H9 (cell line): ENCODE measurements around the gene DPAGT1. TPM values are rescaled to one million over a fixed set of nuclear protein-coding genes. Genes with fewer than 3 reads are reported as not detected.

Source experiments
- DNase-seq: peaks from one replicate; pipeline ENCODE4 v3.0.0-alpha.2; 2017
- H2AFZ ChIP-seq: one replicate; pipeline ENCODE4 v1.6.1; 2013; ENCODE audit warnings: mild to moderate bottlenecking, low read length, control low read depth, moderate library complexity
- H2AK5ac ChIP-seq: 2 replicates; pipeline ENCODE4 v1.6.1; 2013; ENCODE audit warnings: low read length, control low read depth, mixed read lengths; ENCODE audit not compliant: insufficient read length
- H2BK120ac ChIP-seq: one replicate; pipeline ENCODE4 v1.6.1; 2013; ENCODE audit warnings: low read depth, mild to moderate bottlenecking, low read length, control low read depth, inconsistent platforms; ENCODE audit not compliant: poor library complexity, severe bottlenecking
- H2BK12ac ChIP-seq: 2 replicates; pipeline ENCODE4 v1.6.1; 2013; ENCODE audit warnings: low read length, control low read depth, mixed read lengths, low read depth; ENCODE audit not compliant: insufficient read length
- H2BK15ac ChIP-seq: 2 replicates; pipeline ENCODE4 v1.6.1; 2013; ENCODE audit warnings: low read depth, low read length, control low read depth
- H2BK20ac ChIP-seq: one replicate; pipeline ENCODE4 v1.6.1; 2013; ENCODE audit warnings: low read depth, mild to moderate bottlenecking, low read length, control low read depth, inconsistent platforms; ENCODE audit not compliant: poor library complexity, severe bottlenecking
- H2BK5ac ChIP-seq: 2 replicates; pipeline ENCODE4 v1.6.1; 2013; ENCODE audit warnings: low read length, control low read depth, mixed read lengths; ENCODE audit not compliant: insufficient read length
- H3K14ac ChIP-seq: 2 replicates; pipeline ENCODE4 v1.6.1; 2013; ENCODE audit warnings: low read length, control low read depth; ENCODE audit not compliant: insufficient read depth
- H3K18ac ChIP-seq: 2 replicates; pipeline ENCODE4 v1.6.1; 2013; ENCODE audit warnings: low read depth, mild to moderate bottlenecking, mixed read lengths, low read length, control low read depth; ENCODE audit not compliant: insufficient read length
- H3K23ac ChIP-seq: 2 replicates; pipeline ENCODE4 v1.6.1; 2013; ENCODE audit warnings: low read length, control low read depth, mixed read lengths, low read depth; ENCODE audit not compliant: insufficient read length
- H3K23me2 ChIP-seq: 2 replicates; pipeline ENCODE4 v1.6.1; 2013; ENCODE audit warnings: low read depth, mild to moderate bottlenecking, mixed read lengths, low read length, control low read depth; ENCODE audit not compliant: insufficient read length, poor library complexity, severe bottlenecking
- H3K27ac ChIP-seq: 2 replicates; pipeline ENCODE4 v1.5.1; 2013; ENCODE audit warnings: low read length, control low read depth, mixed read lengths, low read depth; ENCODE audit not compliant: insufficient read length
- H3K27me3 ChIP-seq: 2 replicates; pipeline ENCODE4 v1.6.1; 2013; ENCODE audit warnings: low read length, control low read depth, inconsistent platforms; ENCODE audit not compliant: insufficient read depth
- H3K4ac ChIP-seq: 2 replicates; pipeline ENCODE4 v1.6.1; 2013; ENCODE audit warnings: low read depth, mild to moderate bottlenecking, control low read depth, inconsistent platforms, low read length, moderate library complexity
- H3K4me1 ChIP-seq: 2 replicates; pipeline ENCODE4 v1.6.1; 2013; ENCODE audit warnings: low read length, control low read depth, inconsistent platforms; ENCODE audit not compliant: insufficient read depth
- H3K4me2 ChIP-seq: 2 replicates; pipeline ENCODE4 v1.6.1; 2013; ENCODE audit warnings: low read length, control low read depth, mixed read lengths; ENCODE audit not compliant: insufficient read length, insufficient read depth
- H3K56ac ChIP-seq: 2 replicates; pipeline ENCODE4 v1.6.1; 2013; ENCODE audit warnings: low read depth, mild to moderate bottlenecking, mixed read lengths, low read length, control low read depth; ENCODE audit not compliant: insufficient read length
- H3K79me1 ChIP-seq: 2 replicates; pipeline ENCODE4 v1.6.1; 2013; ENCODE audit warnings: low read depth, mild to moderate bottlenecking, moderate library complexity, low read length, control low read depth, inconsistent platforms; ENCODE audit not compliant: insufficient read depth, poor library complexity, severe bottlenecking
- H3K79me2 ChIP-seq: 2 replicates; pipeline ENCODE4 v1.6.1; 2013; ENCODE audit warnings: low read length, control low read depth, inconsistent platforms; ENCODE audit not compliant: insufficient read depth
- H3K9ac ChIP-seq: 2 replicates; pipeline ENCODE4 v1.6.1; 2013; ENCODE audit warnings: low read length, control low read depth, mixed read lengths; ENCODE audit not compliant: insufficient read length; ENCODE audit errors: extremely low read depth
- H3K9me3 ChIP-seq: one replicate; pipeline ENCODE4 v1.6.1; 2013; ENCODE audit warnings: low read depth, low read length, inconsistent platforms; ENCODE audit not compliant: control insufficient read depth
- H3T11ph ChIP-seq: one replicate; pipeline ENCODE4 v1.6.1; 2013; ENCODE audit warnings: mild to moderate bottlenecking, low read length, control low read depth, inconsistent platforms
- H4K20me1 ChIP-seq: one replicate; pipeline ENCODE4 v1.6.1; 2013; ENCODE audit not compliant: control insufficient read depth, insufficient read length, insufficient read depth
- H4K5ac ChIP-seq: 2 replicates; pipeline ENCODE4 v1.6.1; 2013; ENCODE audit warnings: low read depth, mild to moderate bottlenecking, mixed read lengths, low read length, control low read depth; ENCODE audit not compliant: insufficient read length
- H4K8ac ChIP-seq: replicated peaks from 2 replicates; pipeline ENCODE4 v1.6.1; 2013; ENCODE audit warnings: low read length, control low read depth, mixed read lengths, low read depth; ENCODE audit not compliant: insufficient read length
- H4K91ac ChIP-seq: 2 replicates; pipeline ENCODE4 v1.6.1; 2013; ENCODE audit warnings: low read depth, mild to moderate bottlenecking, moderate library complexity, mixed read lengths, low read length, control low read depth; ENCODE audit not compliant: insufficient read length
- H3K27ac Mint-ChIP-seq, 3 experiments: 2 replicates in 2 of 3; 3 replicates in 1 of 3; pipeline ENCODE4 v1.8.0; 2020 to 2021; ENCODE audit warnings: mixed read lengths in 3 of 3, mild to moderate bottlenecking in 1 of 3, moderate library complexity in 1 of 3
- H3K27me3 Mint-ChIP-seq: 2 replicates; pipeline ENCODE4 v1.8.0; 2021; ENCODE audit warnings: low read depth, mild to moderate bottlenecking, moderate library complexity, mixed read lengths
- H3K36me3 Mint-ChIP-seq, 3 experiments: 2 replicates in 2 of 3; 3 replicates in 1 of 3; pipeline ENCODE4 v1.8.0; 2020 to 2021; ENCODE audit warnings: low read depth in 3 of 3, mixed read lengths in 3 of 3; ENCODE audit not compliant: insufficient read depth in 1 of 3
- H3K4me1 Mint-ChIP-seq, 2 experiments: 2 replicates each; pipeline ENCODE4 v1.8.0; 2020; ENCODE audit warnings: mixed read lengths in 2 of 2
- H3K4me3 Mint-ChIP-seq, 2 experiments: 2 replicates in 1 of 2; 3 replicates in 1 of 2; pipeline ENCODE4 v1.8.0; 2020 to 2021; ENCODE audit warnings: mild to moderate bottlenecking in 2 of 2, mixed read lengths in 2 of 2, moderate library complexity in 1 of 2
- H3K9me3 Mint-ChIP-seq, 2 experiments: 2 replicates in 1 of 2; 3 replicates in 1 of 2; pipeline ENCODE4 v1.8.0; 2020; ENCODE audit warnings: mild to moderate bottlenecking in 2 of 2, mixed read lengths in 2 of 2, moderate library complexity in 1 of 2
- WGBS: extraction: QIAGEN DNeasy Blood & Tissue Kit; methylation state at CpG from one replicate; pipeline ENCODE4 v1.1.7; 2013; ENCODE audit warnings: missing lambda C conversion rate, low lambda C conversion rate, mixed read lengths; ENCODE audit not compliant: insufficient read length; ENCODE audit errors: extremely low coverage; 5-methylcytosine and 5-hydroxymethylcytosine counted together
- total RNA-seq: library from RNA; stranded (reverse); gene quantifications from 2 replicates; pipeline ENCODE4 v1.2.1, GENCODE V29; 2021
- TF ChIP-seq, protein P1 (sequence below): fragments of 200-600 bp; sonication (generic); conservative IDR thresholded peaks from 3 replicates; pipeline ENCODE4 v1.8.0; 2021; ENCODE audit warnings: antibody characterized with exemption, mild to moderate bottlenecking

The DPAGT1 gene
- total RNA-seq, 1 experiment from 2014 or later: 43.6 TPM

DNA sequence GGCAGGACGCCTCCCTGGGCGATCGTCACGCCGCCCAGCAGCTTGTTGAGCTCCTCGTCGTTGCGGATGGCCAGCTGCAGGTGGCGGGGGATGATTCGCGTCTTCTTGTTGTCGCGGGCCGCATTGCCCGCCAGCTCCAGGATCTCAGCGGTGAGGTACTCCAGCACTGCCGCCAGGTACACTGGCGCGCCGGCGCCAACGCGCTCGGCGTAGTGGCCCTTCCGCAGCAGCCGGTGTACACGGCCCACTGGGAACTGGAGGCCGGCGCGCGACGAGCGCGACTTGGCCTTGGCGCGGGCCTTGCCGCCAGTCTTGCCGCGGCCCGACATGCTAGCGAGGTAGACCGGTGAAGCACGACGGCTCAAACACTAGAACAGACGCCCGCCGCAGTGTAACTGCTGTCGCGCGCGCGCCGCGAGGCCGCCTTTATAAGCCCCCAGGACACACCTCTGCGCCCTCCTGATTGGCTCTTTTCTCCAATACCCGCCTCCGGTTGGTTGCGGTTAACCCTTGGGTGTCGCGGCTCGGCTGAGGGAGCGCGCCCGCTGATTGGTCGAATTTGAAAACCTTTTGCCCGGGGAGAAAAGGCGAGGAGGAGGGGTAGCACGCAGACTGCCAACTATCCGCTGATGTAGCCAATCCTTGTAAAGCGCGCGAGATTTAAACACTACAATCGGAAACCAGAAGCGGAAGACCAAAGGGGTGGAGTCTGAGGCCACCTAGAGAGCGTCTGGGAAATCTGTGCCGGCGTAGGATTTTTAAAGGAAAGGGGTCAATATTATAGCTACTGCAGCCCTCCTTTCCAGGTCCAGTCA is 6.4 kb downstream of the DPAGT1 start:
- Histone ChIP-seq H3K23me2 (peaks cover 13% of the 10 kb centered on the region), H3K9me3 (no peaks in the 10 kb centered on the region), H4K20me1 (no peaks in the 10 kb centered on the region), H3K4ac (no peak overlapping the region; the same call in 1 of the 2 replicates), H3K4me1 (no peaks in the 10 kb centered on the region; the same call in 1 of the 2 replicates), H3K18ac (peak overlapping the region; percentile 81), H2BK120ac (no peak overlapping the region), H2AFZ (no peak overlapping the region), H3K79me1 (no peaks in the 10 kb centered on the region), H3T11ph (no peak overlapping the region), H3K79me2 (peaks cover 20% of the 10 kb centered on the region; the same call in 1 of the 2 replicates), H3K56ac (no peak overlapping the region), H3K9ac (peak overlapping the region; percentile 95), H4K5ac (no peak overlapping the region), H2BK12ac (no peak overlapping the region), H3K23ac (no peak overlapping the region), H3K14ac (peak overlapping the region; percentile 95), H3K27me3 (no peaks in the 10 kb centered on the region), H4K8ac (no peak overlapping the region), H3K4me2 (peak overlapping the region; percentile 44), H2BK5ac (no peak overlapping the region), H4K91ac (no peak overlapping the region), H3K27ac (no peak overlapping the region), H2AK5ac (no peak overlapping the region), H2BK20ac (no peak overlapping the region), H2BK15ac (no peak overlapping the region)
- peaks cover 39 to 65% (median 54%) of the 10 kb centered on the region in 3 experiments for H3K36me3 Mint-ChIP-seq
- H3K4me1 Mint-ChIP-seq: peaks cover 32 to 33% of the 10 kb centered on the region in 2 experiments
- peak; percentile 100 for DNase-seq
- WGBS: no CpG with 5 or more reads among the region's 79 CpGs
- no peaks in the 10 kb centered on the region for H3K27me3 Mint-ChIP-seq
- H3K27ac Mint-ChIP-seq: peak overlapping the region; percentile 95 to 97 (median 96); a peak in 6 of 7 replicates
- TF ChIP-seq, protein P1, sequence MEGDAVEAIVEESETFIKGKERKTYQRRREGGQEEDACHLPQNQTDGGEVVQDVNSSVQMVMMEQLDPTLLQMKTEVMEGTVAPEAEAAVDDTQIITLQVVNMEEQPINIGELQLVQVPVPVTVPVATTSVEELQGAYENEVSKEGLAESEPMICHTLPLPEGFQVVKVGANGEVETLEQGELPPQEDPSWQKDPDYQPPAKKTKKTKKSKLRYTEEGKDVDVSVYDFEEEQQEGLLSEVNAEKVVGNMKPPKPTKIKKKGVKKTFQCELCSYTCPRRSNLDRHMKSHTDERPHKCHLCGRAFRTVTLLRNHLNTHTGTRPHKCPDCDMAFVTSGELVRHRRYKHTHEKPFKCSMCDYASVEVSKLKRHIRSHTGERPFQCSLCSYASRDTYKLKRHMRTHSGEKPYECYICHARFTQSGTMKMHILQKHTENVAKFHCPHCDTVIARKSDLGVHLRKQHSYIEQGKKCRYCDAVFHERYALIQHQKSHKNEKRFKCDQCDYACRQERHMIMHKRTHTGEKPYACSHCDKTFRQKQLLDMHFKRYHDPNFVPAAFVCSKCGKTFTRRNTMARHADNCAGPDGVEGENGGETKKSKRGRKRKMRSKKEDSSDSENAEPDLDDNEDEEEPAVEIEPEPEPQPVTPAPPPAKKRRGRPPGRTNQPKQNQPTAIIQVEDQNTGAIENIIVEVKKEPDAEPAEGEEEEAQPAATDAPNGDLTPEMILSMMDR: peak; percentile 27; the same call in 1 of the 3 replicates
- H3K9me3 Mint-ChIP-seq: no peaks in the 10 kb centered on the region; a peak in 1 of 5 replicates
- H3K4me3 Mint-ChIP-seq: peak overlapping the region; percentile 92 to 96
